ENCODE results near the gene SBF2. TPM values are rescaled to one million over a fixed set of nuclear protein-coding genes. Genes with fewer than 3 reads are reported as not detected.

The SBF2 gene
- total RNA-seq, 1 donor = 61.2 TPM

GRCh38 chr11:9914064-9914463, 380.0 kb downstream of the SBF2 start:
- H3K4me1 ChIP-seq (ENCODE audit: insufficient read depth, low read length) = no peaks in the 10 kb centered on the region
- H3K4me3 ChIP-seq (ENCODE audit: insufficient read depth, low read length) = no peak overlapping the region
- peak; percentile 2 for DNase-seq (ENCODE audit: insufficient read length, low spot score, missing footprints)
- H3K4me2 ChIP-seq (ENCODE audit: insufficient read depth, low read length) = no peak overlapping the region
- H3K36me3 ChIP-seq (ENCODE audit: insufficient read depth, low read length) = peaks cover 7% of the 10 kb centered on the region
- no peak for TF ChIP-seq CTCF (IDR thresholded peaks at IDR 0.05; ENCODE audit: extremely low read depth, low read depth, low read length)
- no peak overlapping the region for H2AFZ ChIP-seq (ENCODE audit: low read length)
- no peaks in the 10 kb centered on the region for H4K20me1 ChIP-seq (ENCODE audit: insufficient read depth, low read length)
- H3K79me2 ChIP-seq (ENCODE audit: insufficient read depth, low read length) = no peaks in the 10 kb centered on the region
- H3K9me3 ChIP-seq (ENCODE audit: low read depth, low read length) = no peaks in the 10 kb centered on the region
- no peaks in the 10 kb centered on the region for H3K27me3 ChIP-seq (ENCODE audit: insufficient read depth, low read length)
- no peak overlapping the region for H3K27ac ChIP-seq (ENCODE audit: low read depth, low read length)

- Histone ChIP-seq H3K27ac (ENCODE audit: low read depth, low read length) (peak overlapping the region; percentile 82), H3K27me3 (ENCODE audit: insufficient read depth, low read length) (no peaks in the 10 kb centered on the region), H2AFZ (ENCODE audit: low read length) (no peak overlapping the region), H3K36me3 (ENCODE audit: insufficient read depth, low read length) (no peaks in the 10 kb centered on the region), H3K4me2 (ENCODE audit: insufficient read depth, low read length) (peak overlapping the region; percentile 57), H4K20me1 (ENCODE audit: insufficient read depth, low read length) (no peaks in the 10 kb centered on the region), H3K4me1 (ENCODE audit: insufficient read depth, low read length) (peaks cover 49% of the 10 kb centered on the region), H3K4me3 (ENCODE audit: insufficient read depth, low read length) (no peak overlapping the region), H3K79me2 (ENCODE audit: insufficient read depth, low read length) (no peaks in the 10 kb centered on the region), H3K9me3 (ENCODE audit: low read depth, low read length) (no peaks in the 10 kb centered on the region)
- DNase-seq (ENCODE audit: insufficient read length, low spot score, missing footprints) = peak; percentile 76
- no peak for TF ChIP-seq CTCF (IDR thresholded peaks at IDR 0.05; ENCODE audit: extremely low read depth, low read depth, low read length)
These were observed 387.8 kb downstream of the SBF2 start for GRCh38 chr11:9905960-9906791.

GRCh38 chr11:9905501-9905951, 388.5 kb downstream of the SBF2 start:
- Histone ChIP-seq H3K9me3 (ENCODE audit: low read depth, low read length) (no peaks in the 10 kb centered on the region), H3K27ac (ENCODE audit: low read depth, low read length) (peak overlapping the region; percentile 82), H3K4me1 (ENCODE audit: insufficient read depth, low read length) (peaks cover 50% of the 10 kb centered on the region), H3K4me2 (ENCODE audit: insufficient read depth, low read length) (peak overlapping the region; percentile 57), H2AFZ (ENCODE audit: low read length) (no peak overlapping the region), H3K79me2 (ENCODE audit: insufficient read depth, low read length) (no peaks in the 10 kb centered on the region), H3K27me3 (ENCODE audit: insufficient read depth, low read length) (no peaks in the 10 kb centered on the region), H3K4me3 (ENCODE audit: insufficient read depth, low read length) (no peak overlapping the region), H3K36me3 (ENCODE audit: insufficient read depth, low read length) (no peaks in the 10 kb centered on the region), H4K20me1 (ENCODE audit: insufficient read depth, low read length) (no peaks in the 10 kb centered on the region)
- no peak for TF ChIP-seq CTCF (IDR thresholded peaks at IDR 0.05; ENCODE audit: extremely low read depth, low read depth, low read length)
- no peak for DNase-seq (ENCODE audit: insufficient read length, low spot score, missing footprints)

GRCh38 chr11:9903579-9903978, 390.4 kb downstream of the SBF2 start:
- Histone ChIP-seq H3K9me3 (ENCODE audit: low read depth, low read length) (no peaks in the 10 kb centered on the region), H2AFZ (ENCODE audit: low read length) (no peak overlapping the region), H3K79me2 (ENCODE audit: insufficient read depth, low read length) (no peaks in the 10 kb centered on the region), H3K4me3 (ENCODE audit: insufficient read depth, low read length) (no peak overlapping the region), H4K20me1 (ENCODE audit: insufficient read depth, low read length) (no peaks in the 10 kb centered on the region), H3K4me1 (ENCODE audit: insufficient read depth, low read length) (peaks cover 55% of the 10 kb centered on the region), H3K27ac (ENCODE audit: low read depth, low read length) (no peak overlapping the region), H3K36me3 (ENCODE audit: insufficient read depth, low read length) (no peaks in the 10 kb centered on the region), H3K27me3 (ENCODE audit: insufficient read depth, low read length) (no peaks in the 10 kb centered on the region), H3K4me2 (ENCODE audit: insufficient read depth, low read length) (no peak overlapping the region)
- TF ChIP-seq CTCF (IDR thresholded peaks at IDR 0.05; ENCODE audit: extremely low read depth, low read depth, low read length) = no peak
- no peak for DNase-seq (ENCODE audit: insufficient read length, low spot score, missing footprints)

All from osteoblast (primary cell).